ENCODE results near the gene UBQLN4. TPM values are rescaled to one million over a fixed set of nuclear protein-coding genes. Genes with fewer than 3 reads are reported as not detected.

The UBQLN4 gene
- total RNA-seq (2022; extraction: Qiagen RNA extraction), result 35.9 to 45.7 TPM (median 42.4 TPM) in 5 replicates

DNA sequence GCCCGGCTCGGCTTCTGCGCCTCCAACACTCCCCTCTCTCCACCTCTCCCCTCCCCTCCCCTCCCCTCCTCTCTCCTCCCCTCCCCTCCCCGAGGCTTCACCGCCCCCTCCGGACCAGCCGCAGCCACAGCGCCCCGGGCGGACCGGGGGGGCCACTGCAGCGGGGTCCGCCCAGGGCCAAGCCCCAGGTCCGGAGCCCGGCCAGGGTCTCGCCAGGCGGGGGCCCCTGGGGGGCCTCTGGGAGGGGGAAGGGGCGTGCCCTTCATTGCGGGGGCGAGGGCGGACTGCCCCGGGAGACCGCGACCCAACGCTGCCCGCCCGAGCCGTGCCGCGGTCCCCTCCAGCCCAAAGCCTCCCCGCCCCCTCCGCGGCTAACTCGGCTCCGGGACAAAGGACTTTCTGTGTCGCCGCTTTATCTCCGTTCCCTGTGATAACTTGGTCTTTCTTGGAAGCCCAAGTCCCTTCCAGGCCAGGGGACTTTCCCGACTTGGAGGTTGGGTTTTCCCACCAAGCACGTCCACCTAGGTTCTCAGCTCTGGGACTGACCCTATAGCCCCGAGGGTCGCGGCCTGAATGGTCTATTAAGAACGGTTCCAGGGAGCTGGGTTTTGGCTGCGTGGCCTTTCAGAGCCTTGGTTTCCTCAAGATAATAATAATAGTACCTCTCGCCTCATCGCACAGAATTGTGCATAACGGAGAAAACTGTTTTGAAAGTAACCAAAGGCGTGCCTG lies at the start of gene UBQLN4:
Gene UBQLN4, minus strand, starts transcription at position 31 of the 732 bp plus-strand sequence. CDS start 97 bp downstream, outside the sequence.

DNA sequence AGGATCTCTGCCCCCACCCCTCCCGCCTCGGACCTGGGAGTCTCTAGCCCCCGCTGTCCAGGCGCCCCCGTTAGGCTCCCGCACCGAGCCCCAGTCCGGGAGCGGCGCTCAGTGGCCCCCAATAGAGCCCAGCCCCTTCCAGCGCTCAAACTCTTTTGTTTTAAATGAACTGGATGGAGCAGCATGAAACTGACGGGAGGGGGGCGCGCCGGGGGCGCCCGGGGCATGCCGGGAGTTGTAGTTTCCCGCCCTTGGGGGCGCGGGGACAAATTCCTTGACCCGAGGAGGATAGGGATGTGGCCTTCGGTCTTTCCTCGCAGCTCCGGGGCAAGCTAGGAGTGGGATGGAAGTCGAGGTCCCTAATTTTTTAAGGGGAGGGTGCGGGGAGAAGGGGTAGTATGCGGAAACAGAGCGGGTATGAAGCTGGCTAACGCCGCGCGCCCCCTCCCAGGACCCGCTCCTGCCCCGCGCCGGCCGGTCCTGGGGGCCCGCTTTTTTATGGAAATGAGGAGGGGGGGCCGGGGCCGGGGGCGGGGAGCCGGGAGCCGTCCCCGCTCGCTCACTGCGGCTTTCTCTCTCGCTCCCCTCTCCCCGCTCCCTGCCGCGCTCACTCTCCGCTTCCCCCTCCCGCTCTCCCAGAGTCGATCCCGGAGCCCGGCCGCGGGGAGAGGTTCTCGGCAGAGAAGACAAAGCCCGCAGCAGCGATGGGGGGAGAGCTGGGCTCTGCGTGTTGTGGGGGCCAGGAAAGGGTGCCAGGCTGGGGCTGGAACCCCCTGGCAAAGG lies 28.9 kb upstream of the UBQLN4 start, which contains the start of gene MEX3A:
Gene MEX3A, minus strand, starts transcription at position 157 of the 783 bp plus-strand sequence. CDS start 467 bp downstream, outside the sequence.

DNA sequence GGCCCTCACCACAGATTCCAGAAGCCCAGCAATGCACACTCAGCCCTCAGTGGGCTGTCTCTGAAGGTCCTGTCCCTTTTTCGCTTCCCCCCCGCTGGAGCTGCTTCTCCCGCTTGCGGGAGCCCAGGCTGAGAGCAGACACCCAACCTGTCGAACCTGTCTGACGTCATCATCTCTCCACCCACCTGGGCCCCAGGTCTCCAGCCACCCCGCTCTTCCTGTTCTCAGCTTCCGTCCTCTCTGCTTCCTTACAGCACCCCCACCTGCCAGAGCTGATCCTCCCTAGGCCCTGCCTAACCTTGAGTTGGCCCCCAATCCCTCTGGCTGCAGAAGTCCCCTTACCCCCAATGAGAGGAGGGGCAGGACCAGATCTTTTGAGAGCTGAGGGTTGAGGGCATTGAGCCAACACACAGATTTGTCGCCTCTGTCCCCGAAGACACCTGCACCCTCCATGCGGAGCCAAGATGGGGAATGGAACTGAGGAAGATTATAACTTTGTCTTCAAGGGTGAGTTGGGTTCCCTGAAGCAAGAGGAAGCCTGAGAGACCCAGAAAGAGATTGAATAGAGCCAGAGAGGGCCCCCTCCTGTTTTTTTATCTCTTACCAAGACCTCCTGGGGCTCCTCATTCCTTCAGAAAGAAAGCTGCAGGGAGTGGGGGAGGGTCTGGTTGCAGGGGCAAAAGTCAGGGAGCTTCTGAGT lies 7.5 kb upstream of the UBQLN4 start, which contains the start of gene RAB25:
Gene RAB25, plus strand, starts transcription at position 224 of the 700 bp plus-strand sequence. Its CDS starts 241 bp downstream, at position 465.

DNA sequence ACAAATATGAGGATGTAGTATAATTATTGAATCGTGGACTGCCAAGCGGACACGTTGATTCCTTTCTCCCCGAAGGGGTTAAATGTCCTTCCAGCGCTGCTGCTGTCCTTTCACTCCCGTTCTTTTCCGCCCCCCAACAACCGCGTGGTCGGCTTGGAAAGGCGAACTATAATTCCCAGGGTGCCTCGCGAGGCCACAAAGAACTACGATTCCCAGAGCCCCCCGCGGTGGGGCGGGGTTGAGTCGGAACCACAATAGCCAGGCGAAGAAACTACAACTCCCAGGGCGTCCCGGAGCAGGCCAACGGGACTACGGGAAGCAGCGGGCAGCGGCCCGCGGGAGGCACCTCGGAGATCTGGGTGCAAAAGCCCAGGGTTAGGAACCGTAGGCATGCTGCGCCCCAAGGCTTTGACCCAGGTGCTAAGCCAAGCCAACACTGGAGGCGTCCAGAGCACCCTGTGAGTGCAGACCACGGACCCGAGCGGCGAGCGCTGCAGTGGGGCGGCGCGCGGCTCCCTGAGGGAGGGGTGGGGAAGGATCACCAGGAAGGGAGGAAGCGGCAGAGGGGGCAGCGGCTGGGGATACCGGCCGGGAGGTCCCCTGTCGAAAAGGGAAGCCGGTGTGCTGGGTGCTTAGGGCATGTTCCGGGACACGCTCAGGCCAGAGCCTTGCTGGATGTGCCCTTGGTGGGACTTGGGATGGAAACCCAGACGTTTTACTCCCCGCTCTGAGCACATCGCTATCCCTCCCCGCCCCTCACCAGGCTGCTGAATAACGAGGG lies 1.1 kb upstream of the UBQLN4 start, which contains the start of gene LAMTOR2:
Gene LAMTOR2, plus strand, starts transcription at position 283 of the 781 bp plus-strand sequence. Its CDS starts 108 bp downstream, at position 391.

DNA sequence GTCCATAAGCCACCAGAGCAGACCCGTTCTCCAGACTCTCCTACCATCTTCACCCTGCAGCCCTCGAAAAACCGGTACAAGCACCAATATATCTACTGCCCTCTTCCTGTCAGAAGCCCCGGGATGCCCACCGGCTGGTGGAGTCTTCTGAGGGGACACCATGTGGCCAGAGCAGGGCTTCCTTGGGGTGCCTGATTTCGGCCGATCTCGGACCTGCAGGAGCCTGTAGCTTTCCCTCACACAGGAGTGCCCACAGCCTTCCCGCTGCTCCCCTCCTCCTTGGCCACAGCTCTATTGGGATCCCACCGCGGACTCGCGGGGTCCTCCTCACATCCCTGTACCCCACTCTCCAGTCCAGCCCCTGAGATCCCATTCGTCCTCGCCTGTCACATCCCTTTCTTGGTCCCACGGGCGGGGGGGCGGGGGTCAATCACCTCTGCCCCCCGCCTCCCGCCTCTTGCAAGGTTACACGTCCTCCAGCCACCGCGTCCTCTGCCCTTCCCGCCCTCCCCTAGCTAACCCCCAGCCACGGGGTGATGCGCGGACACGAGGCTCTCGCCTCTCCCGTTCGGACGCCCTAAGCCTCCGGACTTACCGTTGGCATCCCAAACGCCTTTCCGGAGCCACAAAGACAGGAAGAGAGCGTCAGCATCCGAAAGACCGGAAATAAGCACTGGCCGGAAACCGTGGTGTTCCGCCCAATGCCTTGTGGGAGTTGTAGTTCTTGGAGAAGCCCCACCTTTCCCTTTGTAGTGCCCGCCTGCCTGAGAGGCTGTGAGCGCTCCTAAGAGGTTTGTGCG lies 33.1 kb downstream of the UBQLN4 start, which contains the start of gene SSR2:
Gene SSR2, minus strand, starts transcription at position 659 of the 800 bp plus-strand sequence. CDS start 784 bp downstream, outside the sequence.

Other genes starting within 250 kb of the UBQLN4 start
- gene GON4L, start 196.6 kb downstream of the UBQLN4 start, total RNA-seq (2022; extraction: Qiagen RNA extraction), result 12.6 to 14.7 TPM (median 14.6 TPM) in 5 replicates
- gene SYT11, start 194.2 kb downstream of the UBQLN4 start, total RNA-seq (2022; extraction: Qiagen RNA extraction), result 1.1 to 1.6 TPM (median 1.3 TPM) in 5 replicates
- gene RIT1, start 142.4 kb downstream of the UBQLN4 start, total RNA-seq (2022; extraction: Qiagen RNA extraction), result 22.3 to 24.4 TPM (median 23.9 TPM) in 5 replicates
- gene KHDC4, start 119.4 kb downstream of the UBQLN4 start, total RNA-seq (2022; extraction: Qiagen RNA extraction), result 20.3 to 27.7 TPM (median 26.3 TPM) in 5 replicates
- 0.07 TPM in 1 of 5 replicates, not detected in the others for gene RXFP4, start 112.2 kb downstream of the UBQLN4 start, total RNA-seq (2022; extraction: Qiagen RNA extraction)
- 33.2 to 40.9 TPM (median 37.4 TPM) in 5 replicates for gene ARHGEF2, start 75.3 kb downstream of the UBQLN4 start, total RNA-seq (2022; extraction: Qiagen RNA extraction)
- 259 to 273 TPM (median 265 TPM) in 5 replicates for gene SSR2, start 32.8 kb downstream of the UBQLN4 start, total RNA-seq (2022; extraction: Qiagen RNA extraction)
- 160 to 166 TPM (median 161 TPM) in 5 replicates for gene LAMTOR2, start 984 bp upstream of the UBQLN4 start, total RNA-seq (2022; extraction: Qiagen RNA extraction)
- 0.21 TPM in 1 of 5 replicates, not detected in the others for gene RAB25, start 7.4 kb upstream of the UBQLN4 start, total RNA-seq (2022; extraction: Qiagen RNA extraction)
- gene MEX3A, start 28.7 kb upstream of the UBQLN4 start, total RNA-seq (2022; extraction: Qiagen RNA extraction), result 1.3 to 2.9 TPM (median 2.8 TPM) in 5 replicates
- 587 to 756 TPM (median 723 TPM) in 5 replicates for gene LMNA, start 60.9 kb upstream of the UBQLN4 start, total RNA-seq (2022; extraction: Qiagen RNA extraction)
- gene SEMA4A, start 99.8 kb upstream of the UBQLN4 start, total RNA-seq (2022; extraction: Qiagen RNA extraction), result 0.20 to 0.46 TPM (median 0.42 TPM) in 5 replicates
- gene SLC25A44, start 140.3 kb upstream of the UBQLN4 start, total RNA-seq (2022; extraction: Qiagen RNA extraction), result 24.3 to 27.6 TPM (median 26.9 TPM) in 5 replicates
- 53.2 to 62.7 TPM (median 60.1 TPM) in 5 replicates for gene PMF1, start 159.2 kb upstream of the UBQLN4 start, total RNA-seq (2022; extraction: Qiagen RNA extraction)
- 0.34 to 0.75 TPM (median 0.52 TPM) in 4 of 5 replicates, not detected in the other for gene BGLAP, start 188.4 kb upstream of the UBQLN4 start, total RNA-seq (2022; extraction: Qiagen RNA extraction)
- 2.0 to 4.9 TPM (median 4.5 TPM) in 5 replicates for gene PAQR6, start 194.3 kb upstream of the UBQLN4 start, total RNA-seq (2022; extraction: Qiagen RNA extraction)
- gene SMG5, start 229.0 kb upstream of the UBQLN4 start, total RNA-seq (2022; extraction: Qiagen RNA extraction), result 39.5 to 49.8 TPM (median 48.2 TPM) in 5 replicates
- 6.8 to 10.2 TPM (median 8.9 TPM) in 5 replicates for gene TMEM79, start 230.5 kb upstream of the UBQLN4 start, total RNA-seq (2022; extraction: Qiagen RNA extraction)
- gene GLMP, start 241.9 kb upstream of the UBQLN4 start, total RNA-seq (2022; extraction: Qiagen RNA extraction), result 33.5 to 52.1 TPM (median 46.7 TPM) in 5 replicates
- gene VHLL, start 245.5 kb upstream of the UBQLN4 start, total RNA-seq (2022; extraction: Qiagen RNA extraction), result not detected in 5 replicates